Nephron progenitor cell (in vitro differentiated cells): ENCODE results near the gene QTRT2.

Experiments
- DNase-seq: peaks from one replicate; pipeline ENCODE4 v3.0.0; 2021
- H3K27ac Mint-ChIP-seq: 2 replicates; pipeline ENCODE4 v1.8.0; 2021; ENCODE audit warnings: mild to moderate bottlenecking, moderate library complexity, mixed read lengths
- H3K27me3 Mint-ChIP-seq: 2 replicates; pipeline ENCODE4 v1.8.0; 2021; ENCODE audit warnings: mild to moderate bottlenecking, low read depth, mixed read lengths; ENCODE audit not compliant: poor library complexity
- H3K36me3 Mint-ChIP-seq: 2 replicates; pipeline ENCODE4 v1.8.0; 2021; ENCODE audit warnings: low read depth, mixed read lengths
- H3K4me1 Mint-ChIP-seq: 2 replicates; pipeline ENCODE4 v1.8.0; 2021; ENCODE audit warnings: mixed read lengths
- H3K4me3 Mint-ChIP-seq: 2 replicates; pipeline ENCODE4 v1.8.0; 2021; ENCODE audit warnings: mild to moderate bottlenecking, moderate library complexity, mixed read lengths
- H3K9me3 Mint-ChIP-seq: 2 replicates; pipeline ENCODE4 v1.8.0; 2021; ENCODE audit warnings: mild to moderate bottlenecking, moderate library complexity, mixed read lengths
- CTCF ChIP-seq: fragments of 200-600 bp; sonication (generic); IDR thresholded peaks from 2 replicates; pipeline ENCODE4 v1.5.0; 2021; ENCODE audit warnings: antibody characterized with exemption

The QTRT2 gene

GRCh38 chr3:114127517-114127916, 71.0 kb downstream of the QTRT2 start:
- Mint-ChIP-seq H3K4me1 (no peaks in the 10 kb centered on the region), H3K9me3 (no peaks in the 10 kb centered on the region), H3K27me3 (peaks cover 6% of the 10 kb centered on the region), H3K27ac (no peak overlapping the region), H3K36me3 (no peaks in the 10 kb centered on the region), H3K4me3 (no peak overlapping the region)
- TF ChIP-seq CTCF: no peak
- no peak for DNase-seq

GRCh38 chr3:114128231-114128630, 71.7 kb downstream of the QTRT2 start:
- H3K27ac Mint-ChIP-seq: no peak overlapping the region
- no peaks in the 10 kb centered on the region for H3K9me3 Mint-ChIP-seq
- no peaks in the 10 kb centered on the region for H3K36me3 Mint-ChIP-seq
- peaks cover 6% of the 10 kb centered on the region for H3K27me3 Mint-ChIP-seq
- no peak for TF ChIP-seq CTCF
- DNase-seq: no peak
- H3K4me3 Mint-ChIP-seq: no peak overlapping the region
- H3K4me1 Mint-ChIP-seq: no peaks in the 10 kb centered on the region

- H3K4me1 Mint-ChIP-seq: no peaks in the 10 kb centered on the region
- H3K27ac Mint-ChIP-seq: no peak overlapping the region
- H3K9me3 Mint-ChIP-seq: no peaks in the 10 kb centered on the region
- TF ChIP-seq CTCF: no peak
- no peaks in the 10 kb centered on the region for H3K36me3 Mint-ChIP-seq
- H3K4me3 Mint-ChIP-seq: no peak overlapping the region
- H3K27me3 Mint-ChIP-seq: peaks cover 4% of the 10 kb centered on the region
- no peak for DNase-seq
Measured at GRCh38 chr3:114128826-114129225, 72.3 kb downstream of the QTRT2 start.

- no peak overlapping the region for H3K27ac Mint-ChIP-seq
- no peak for TF ChIP-seq CTCF
- no peak overlapping the region for H3K4me3 Mint-ChIP-seq
- H3K9me3 Mint-ChIP-seq: no peaks in the 10 kb centered on the region
- no peak for DNase-seq
- peaks cover 3% of the 10 kb centered on the region for H3K27me3 Mint-ChIP-seq
- H3K4me1 Mint-ChIP-seq: no peaks in the 10 kb centered on the region
- no peaks in the 10 kb centered on the region for H3K36me3 Mint-ChIP-seq
Measured at GRCh38 chr3:114132500-114132899, 76.0 kb downstream of the QTRT2 start.

GRCh38 chr3:114133947-114134346, 77.4 kb downstream of the QTRT2 start:
- H3K4me1 Mint-ChIP-seq: no peaks in the 10 kb centered on the region
- H3K27ac Mint-ChIP-seq: no peak overlapping the region
- DNase-seq: no peak
- no peaks in the 10 kb centered on the region for H3K36me3 Mint-ChIP-seq
- H3K27me3 Mint-ChIP-seq: peaks cover 3% of the 10 kb centered on the region
- no peaks in the 10 kb centered on the region for H3K9me3 Mint-ChIP-seq
- TF ChIP-seq CTCF: no peak
- H3K4me3 Mint-ChIP-seq: no peak overlapping the region
